ENCODE results near the gene BCL7C. TPM values are rescaled to one million over a fixed set of nuclear protein-coding genes. Genes with fewer than 3 reads are reported as not detected.

Gene BCL7C
- total RNA-seq, 1 experiment from 2014 or later, result 66.9 TPM

GRCh38 chr16:30929167-30929566 lies 35.3 kb upstream of the BCL7C start:
- intact Hi-C loops (cut with micrococcal nuclease; ENCODE audit: unreplicated experiment), result no loop called here

GRCh38 chr16:30928390-30928789 lies 34.5 kb upstream of the BCL7C start:
- peaks cover 28% of the 10 kb centered on the region; the same call in 1 of the 2 replicates for H3K36me3 ChIP-seq (ENCODE audit: low read depth)
- H3K9me2 ChIP-seq (ENCODE audit: insufficient read depth), result no peaks in the 10 kb centered on the region
- DNase-seq, result no peak
- intact Hi-C loops (cut with micrococcal nuclease; ENCODE audit: unreplicated experiment), result no loop called here
- TF ChIP-seq EZH2 (IDR thresholded peaks at IDR 0.05; ENCODE audit: low read depth) (no peak), CTCF (conservative IDR thresholded peaks at IDR 0.05) (no peak)
- no peak overlapping the region for H3K4me3 ChIP-seq
- no peak overlapping the region for H2AFZ ChIP-seq
- BruUV-seq (replicated peaks), result no TSS peak
- peaks cover 22% of the 10 kb centered on the region for H4K20me1 ChIP-seq (ENCODE audit: insufficient read depth)
- H3K27me3 ChIP-seq (ENCODE audit: insufficient read depth, low read depth), result no peaks in the 10 kb centered on the region
- POLR2A ChIA-PET (ENCODE audit: unreplicated experiment), result interaction anchor here (0.6 to 0.8 kb wide), 3 partner anchors 18 to 531 kb away, joined by 5 to 14 read pairs (median 8); no protein-coding TSS in a partner anchor
- CTCF ChIA-PET, result no interaction called here
- H3K4me2 ChIP-seq, result no peak overlapping the region
- H3K79me2 ChIP-seq (ENCODE audit: low read depth), result peaks cover 14% of the 10 kb centered on the region
- H3K27ac ChIP-seq, result no peak overlapping the region
- no peaks in the 10 kb centered on the region for H3K9me3 ChIP-seq (ENCODE audit: insufficient read depth, low read depth)
- H3K4me1 ChIP-seq (replicated peaks; ENCODE audit: insufficient read depth), result no peaks in the 10 kb centered on the region; the same call in 1 of the 2 replicates
- H3F3A ChIP-seq (ENCODE audit: insufficient read depth, low read depth), result peaks cover 9% of the 10 kb centered on the region; the same call in 1 of the 2 replicates

More at GRCh38 chr16:30929167-30929566, 35.3 kb upstream of the BCL7C start:
- ChIA-PET CTCF (no interaction called here), POLR2A (ENCODE audit: unreplicated experiment) (interaction anchor here (0.7 kb wide), 1 partner anchor 213 kb away, joined by 5 read pairs; no protein-coding TSS in a partner anchor)
- no TSS peak for BruUV-seq (replicated peaks)
- Histone ChIP-seq H3K79me2 (ENCODE audit: low read depth) (peaks cover 14% of the 10 kb centered on the region), H3K4me1 (replicated peaks; ENCODE audit: insufficient read depth) (no peaks in the 10 kb centered on the region; the same call in 1 of the 2 replicates), H3K4me2 (no peak overlapping the region), H3F3A (ENCODE audit: insufficient read depth, low read depth) (peaks cover 9% of the 10 kb centered on the region; the same call in 1 of the 2 replicates), H3K9me2 (ENCODE audit: insufficient read depth) (no peaks in the 10 kb centered on the region), H2AFZ (no peak overlapping the region), H4K20me1 (ENCODE audit: insufficient read depth) (peaks cover 22% of the 10 kb centered on the region), H3K9me3 (ENCODE audit: insufficient read depth, low read depth) (no peaks in the 10 kb centered on the region), H3K4me3 (no peak overlapping the region), H3K27me3 (ENCODE audit: insufficient read depth, low read depth) (no peaks in the 10 kb centered on the region), H3K27ac (no peak overlapping the region), H3K36me3 (ENCODE audit: low read depth) (peaks cover 28% of the 10 kb centered on the region; the same call in 1 of the 2 replicates)
- no peak for DNase-seq
- TF ChIP-seq CTCF (conservative IDR thresholded peaks at IDR 0.05) (no peak), EZH2 (IDR thresholded peaks at IDR 0.05; ENCODE audit: low read depth) (no peak)

GRCh38 chr16:30927789-30928378 lies 34.0 kb upstream of the BCL7C start:
- no peak for TF ChIP-seq EZH2 (IDR thresholded peaks at IDR 0.05; ENCODE audit: low read depth)
- no peak for TF ChIP-seq CTCF (conservative IDR thresholded peaks at IDR 0.05)
- DNase-seq, result peak; percentile 42 to 49
- H3K9me2 ChIP-seq (ENCODE audit: insufficient read depth), result no peaks in the 10 kb centered on the region
- no peaks in the 10 kb centered on the region; the same call in 1 of the 2 replicates for H3K4me1 ChIP-seq (replicated peaks; ENCODE audit: insufficient read depth)
- H3K79me2 ChIP-seq (ENCODE audit: low read depth), result peaks cover 14% of the 10 kb centered on the region
- CTCF ChIA-PET, result interaction anchor here (0.6 kb wide), 1 partner anchor 16 kb away, joined by 12 read pairs; no protein-coding TSS in a partner anchor
- BruUV-seq (replicated peaks), result no TSS peak
- no peak overlapping the region for H2AFZ ChIP-seq
- H4K20me1 ChIP-seq (ENCODE audit: insufficient read depth), result peaks cover 22% of the 10 kb centered on the region
- H3K9me3 ChIP-seq (ENCODE audit: insufficient read depth, low read depth), result no peaks in the 10 kb centered on the region
- H3K36me3 ChIP-seq (ENCODE audit: low read depth), result peaks cover 28% of the 10 kb centered on the region; the same call in 1 of the 2 replicates
- peaks cover 9% of the 10 kb centered on the region; the same call in 1 of the 2 replicates for H3F3A ChIP-seq (ENCODE audit: insufficient read depth, low read depth)
- intact Hi-C loops (cut with micrococcal nuclease; ENCODE audit: unreplicated experiment), result no loop called here
- H3K4me2 ChIP-seq, result no peak overlapping the region
- POLR2A ChIA-PET (ENCODE audit: unreplicated experiment), result interaction anchor here (0.6 to 0.8 kb wide), 2 partner anchors 19 to 532 kb away, joined by 8 to 14 read pairs; no protein-coding TSS in a partner anchor
- no peak overlapping the region for H3K27ac ChIP-seq
- H3K4me3 ChIP-seq, result no peak overlapping the region
- H3K27me3 ChIP-seq (ENCODE audit: insufficient read depth, low read depth), result no peaks in the 10 kb centered on the region

All from PC-9 (cell line).